Upper lobe of left lung (tissue), 4 donors: ENCODE results near the gene USP31.

Experiments used
- CTCF ChIP-seq, 6 experiments: fragments of 450-650 bp in 4 of 6; fragments of 200-600 bp in 2 of 6; sonication (generic) in 2 of 6; IDR thresholded peaks; one replicate each; pipeline ENCODE4 v1.5.1; 2016 to 2019; ENCODE audit warnings: antibody characterized with exemption in 6 of 6
- EP300 ChIP-seq, 4 donors: sonication (generic); formaldehyde crosslinking; IDR thresholded peaks; one replicate each; pipeline ENCODE4 v1.5.1; 2017; ENCODE audit warnings: antibody characterized with exemption in 4 of 4, control low read depth in 2 of 4
- POLR2A ChIP-seq, 4 donors: fragments of 450-650 bp; IDR thresholded peaks; one replicate each; pipeline ENCODE4 v1.5.1; 2016 to 2017; ENCODE audit warnings: antibody characterized with exemption in 4 of 4, mild to moderate bottlenecking in 2 of 4
- POLR2AphosphoS5 ChIP-seq, 2 donors: sonication (generic); formaldehyde crosslinking; IDR thresholded peaks; one replicate each; pipeline ENCODE4 v1.5.1; 2017; ENCODE audit warnings: antibody characterized with exemption in 2 of 2

GRCh38 chr16:23182206-23182678, 33.0 kb upstream of the USP31 start:
- TF ChIP-seq POLR2A (IDR thresholded peaks at IDR 0.05) (no peak), POLR2AphosphoS5 (IDR thresholded peaks at IDR 0.05) (no peak), CTCF (IDR thresholded peaks at IDR 0.05) (peak; percentile 97 to 100 (median 99)), EP300 (IDR thresholded peaks at IDR 0.05) (no peak)
